Neutrophil (primary cell): Measurements from ENCODE around the gene DCC.

ENCODE experiments used
- H3K27ac ChIP-seq: fragments of 200-600 bp; sonication (generic); 2 replicates; pipeline ENCODE4 v1.5.1; 2016; ENCODE audit warnings: mild to moderate bottlenecking, moderate library complexity
- H3K27me3 ChIP-seq: fragments of 200-600 bp; sonication (generic); 2 replicates; pipeline ENCODE4 v1.6.0; 2016; ENCODE audit warnings: mild to moderate bottlenecking
- H3K36me3 ChIP-seq: fragments of 200-600 bp; sonication (generic); 2 replicates; pipeline ENCODE4 v1.5.1; 2017
- H3K4me1 ChIP-seq, 2 experiments: fragments of 200-600 bp in 1 of 2; sonication (generic) in 1 of 2; 1 replicate in 1 of 2; 2 replicates in 1 of 2; pipeline versions ENCODE4 v1.5.1 to v1.6.1; 2013 to 2016; ENCODE audit warnings: low read depth in 1 of 2, low read length in 1 of 2, mild to moderate bottlenecking in 1 of 2, moderate library complexity in 1 of 2; ENCODE audit not compliant: control insufficient read depth in 1 of 2, insufficient read depth in 1 of 2
- H3K4me3 ChIP-seq, 2 experiments: fragments of 200-600 bp in 1 of 2; sonication (generic) in 1 of 2; 1 replicate in 1 of 2; 2 replicates in 1 of 2; pipeline ENCODE4 v1.5.1; 2013 to 2016; ENCODE audit warnings: low read depth in 1 of 2, low read length in 1 of 2, mild to moderate bottlenecking in 1 of 2, moderate library complexity in 1 of 2
- H3K9me3 ChIP-seq: fragments of 200-600 bp; sonication (generic); 2 replicates; pipeline ENCODE4 v1.5.1; 2016
- TF ChIP-seq, protein P1 (sequence below): fragments of 200-600 bp; sonication (generic); IDR thresholded peaks from 2 replicates; pipeline ENCODE4 v1.5.1; 2016; ENCODE audit warnings: antibody characterized with exemption

The DCC gene

DNA sequence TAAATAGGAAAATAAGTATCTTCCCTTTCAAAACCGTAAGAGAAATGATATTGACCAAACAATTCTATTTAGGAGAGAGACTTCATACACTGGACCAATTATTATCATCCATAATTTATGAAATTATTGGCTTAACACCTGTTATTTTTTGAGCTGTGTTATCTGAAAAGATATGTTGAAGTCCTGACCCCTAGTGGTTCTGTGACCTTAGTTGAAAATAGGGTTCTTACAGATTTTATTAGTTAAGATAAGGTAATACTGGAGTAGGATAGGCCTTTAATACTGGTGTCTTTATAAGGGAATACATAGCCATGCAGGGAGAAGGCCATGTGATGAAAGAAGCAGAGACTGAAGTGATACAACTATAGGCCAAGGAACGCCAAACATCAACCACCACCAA is 659.6 kb downstream of the DCC start:
- no peaks in the 10 kb centered on the region for H3K4me1 ChIP-seq
- no peaks in the 10 kb centered on the region for H3K36me3 ChIP-seq
- H3K27me3 ChIP-seq = no peaks in the 10 kb centered on the region
- no peaks in the 10 kb centered on the region for H3K9me3 ChIP-seq
- no peak overlapping the region for H3K27ac ChIP-seq
- TF ChIP-seq, protein P1, sequence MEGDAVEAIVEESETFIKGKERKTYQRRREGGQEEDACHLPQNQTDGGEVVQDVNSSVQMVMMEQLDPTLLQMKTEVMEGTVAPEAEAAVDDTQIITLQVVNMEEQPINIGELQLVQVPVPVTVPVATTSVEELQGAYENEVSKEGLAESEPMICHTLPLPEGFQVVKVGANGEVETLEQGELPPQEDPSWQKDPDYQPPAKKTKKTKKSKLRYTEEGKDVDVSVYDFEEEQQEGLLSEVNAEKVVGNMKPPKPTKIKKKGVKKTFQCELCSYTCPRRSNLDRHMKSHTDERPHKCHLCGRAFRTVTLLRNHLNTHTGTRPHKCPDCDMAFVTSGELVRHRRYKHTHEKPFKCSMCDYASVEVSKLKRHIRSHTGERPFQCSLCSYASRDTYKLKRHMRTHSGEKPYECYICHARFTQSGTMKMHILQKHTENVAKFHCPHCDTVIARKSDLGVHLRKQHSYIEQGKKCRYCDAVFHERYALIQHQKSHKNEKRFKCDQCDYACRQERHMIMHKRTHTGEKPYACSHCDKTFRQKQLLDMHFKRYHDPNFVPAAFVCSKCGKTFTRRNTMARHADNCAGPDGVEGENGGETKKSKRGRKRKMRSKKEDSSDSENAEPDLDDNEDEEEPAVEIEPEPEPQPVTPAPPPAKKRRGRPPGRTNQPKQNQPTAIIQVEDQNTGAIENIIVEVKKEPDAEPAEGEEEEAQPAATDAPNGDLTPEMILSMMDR = no peak
- no peak overlapping the region for H3K4me3 ChIP-seq

DNA sequence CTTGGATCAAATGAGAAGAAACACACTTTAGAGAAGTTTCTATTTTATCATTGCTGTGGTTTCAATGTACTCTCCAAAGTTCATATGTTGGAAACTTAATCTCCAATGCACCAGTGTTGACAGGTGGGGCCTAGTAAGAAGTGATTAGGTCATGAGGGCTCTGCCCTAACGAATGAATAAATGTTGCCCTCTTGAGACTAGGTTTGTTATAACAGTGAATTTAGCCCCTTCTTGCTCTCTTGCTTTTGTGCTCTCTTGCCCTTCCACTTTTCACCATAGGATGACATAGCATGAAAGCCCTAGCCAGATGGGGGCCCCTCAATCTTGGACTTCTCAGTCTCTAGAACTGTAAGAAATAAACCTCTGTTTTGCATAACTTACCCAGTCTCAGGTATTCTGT is 664.8 kb downstream of the DCC start:
- Histone ChIP-seq H3K9me3 (no peaks in the 10 kb centered on the region), H3K27ac (no peak overlapping the region), H3K4me3 (no peak overlapping the region), H3K4me1 (no peaks in the 10 kb centered on the region), H3K27me3 (no peaks in the 10 kb centered on the region), H3K36me3 (no peaks in the 10 kb centered on the region)
- TF ChIP-seq, protein P1 = no peak

DNA sequence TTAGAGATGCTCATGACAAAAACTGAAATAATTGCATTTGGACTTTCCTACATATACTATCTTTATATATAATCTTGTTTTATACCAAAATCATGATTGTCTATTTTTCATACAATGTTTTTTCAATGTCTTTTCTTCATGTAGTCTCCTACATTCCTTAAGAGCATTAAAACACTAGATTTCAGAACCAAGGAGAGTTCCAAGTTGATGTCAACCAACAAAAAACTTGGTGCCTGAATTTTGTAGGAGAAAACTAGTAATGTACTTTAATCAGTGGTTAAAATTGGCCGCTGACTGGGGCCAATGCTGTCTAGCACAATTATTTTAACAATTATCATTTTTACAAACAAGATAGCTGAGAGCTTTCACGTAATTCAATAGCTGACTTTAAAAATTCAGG is 678.8 kb downstream of the DCC start:
- Histone ChIP-seq H3K27me3 (no peaks in the 10 kb centered on the region), H3K4me3 (no peak overlapping the region), H3K27ac (no peak overlapping the region), H3K9me3 (no peaks in the 10 kb centered on the region), H3K4me1 (no peaks in the 10 kb centered on the region), H3K36me3 (no peaks in the 10 kb centered on the region)
- TF ChIP-seq, protein P1 = no peak

DNA sequence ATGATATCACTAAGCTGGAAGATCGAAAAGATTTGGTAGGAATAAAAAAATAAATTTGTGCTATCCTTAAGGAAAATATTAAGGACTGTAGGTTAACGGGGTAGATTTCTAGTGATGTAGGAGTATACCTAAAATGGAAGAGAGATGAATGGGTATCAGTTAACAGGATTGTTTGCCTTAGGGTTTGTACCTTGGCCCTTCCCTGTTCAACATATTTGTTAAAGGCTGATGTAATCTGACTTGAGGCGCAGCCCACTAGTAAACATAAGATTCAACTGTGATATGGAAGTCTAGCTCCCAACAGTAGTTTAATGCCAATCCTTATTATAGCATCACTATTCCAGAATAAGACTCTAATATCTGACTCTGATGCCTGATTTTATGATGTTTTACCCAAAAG is 685.2 kb downstream of the DCC start:
- Histone ChIP-seq H3K9me3 (no peaks in the 10 kb centered on the region), H3K36me3 (no peaks in the 10 kb centered on the region), H3K4me1 (no peaks in the 10 kb centered on the region), H3K4me3 (no peak overlapping the region), H3K27ac (no peak overlapping the region), H3K27me3 (no peaks in the 10 kb centered on the region)
- TF ChIP-seq, protein P1 = no peak

DNA sequence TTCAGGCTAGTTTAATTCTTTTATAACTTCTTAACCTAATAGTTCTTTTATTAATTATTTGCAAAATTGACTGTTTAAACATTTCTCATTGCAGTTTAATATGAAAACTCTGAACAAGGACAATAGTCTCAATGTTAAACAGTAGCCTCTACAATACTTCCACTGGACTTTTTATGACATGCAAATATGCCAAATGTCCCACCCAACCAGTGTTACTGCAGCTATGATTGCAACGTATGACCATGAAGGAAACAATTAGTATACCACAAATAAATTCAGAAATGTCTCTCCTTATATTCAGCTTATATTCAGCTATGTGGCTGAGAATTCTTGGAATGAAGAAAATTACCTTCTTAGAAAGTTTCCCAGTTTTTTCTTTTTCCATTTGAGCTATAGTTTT is 688.6 kb downstream of the DCC start:
- TF ChIP-seq, protein P1 = no peak
- Histone ChIP-seq H3K27me3 (no peaks in the 10 kb centered on the region), H3K36me3 (no peaks in the 10 kb centered on the region), H3K9me3 (no peaks in the 10 kb centered on the region), H3K4me3 (no peak overlapping the region), H3K27ac (no peak overlapping the region), H3K4me1 (no peaks in the 10 kb centered on the region)

DNA sequence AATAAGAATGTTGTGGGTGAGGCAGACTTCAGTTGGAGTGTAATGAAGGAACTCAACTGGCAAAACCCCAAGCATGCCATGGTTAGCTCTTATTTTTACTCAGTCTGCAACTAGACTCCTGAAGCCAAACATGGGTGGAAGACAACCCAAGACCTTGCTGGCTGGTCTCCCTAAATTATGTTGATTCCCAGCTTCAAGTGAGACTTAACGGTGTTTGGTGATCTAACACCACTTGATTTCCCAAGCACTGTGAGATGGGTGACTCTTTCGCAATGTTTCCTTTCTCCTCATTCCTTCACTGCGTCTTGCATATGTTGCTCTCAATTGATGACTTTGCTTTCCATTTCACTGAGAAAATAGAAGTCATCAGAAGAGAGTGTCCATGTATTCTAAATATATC is 693.1 kb downstream of the DCC start:
- TF ChIP-seq, protein P1 = no peak
- no peaks in the 10 kb centered on the region for H3K36me3 ChIP-seq

More for the DNA sequence above, 693.1 kb downstream of the DCC start:
- no peaks in the 10 kb centered on the region for H3K9me3 ChIP-seq
- H3K27ac ChIP-seq = no peak overlapping the region
- no peaks in the 10 kb centered on the region for H3K27me3 ChIP-seq
- H3K4me3 ChIP-seq = no peak overlapping the region
- no peaks in the 10 kb centered on the region for H3K4me1 ChIP-seq
